K562 (cell line): ENCODE measurements around the gene MTIF3. TPM values are rescaled to one million over a fixed set of nuclear protein-coding genes. Genes with fewer than 3 reads are reported as not detected.

ENCODE experiments used
- ATAC-seq: fragments of 200-7000 bp; cut with Tn5 transposase; 3 replicates; pipeline ENCODE4 v1.9.1; 2020; ENCODE audit warnings: moderate library complexity
- BruUV-seq: library from RNA; stranded (reverse); fragments of 400-500 nt; replicated peaks from 2 replicates; lab custom pipeline; 2021; lab: Mats Ljungman, UMichigan
- CTCF ChIA-PET: fragments of 300-600 bp; formaldehyde crosslinking; extraction: SDS; loops from one replicate; lab custom pipeline; 2021; ENCODE audit warnings: low intra/inter-chr PET ratio; lab: Yijun Ruan, JAX
- POLR2A ChIA-PET: fragments of 300-600, 350-650 bp; sonication (Branson Sonifier 250); formaldehyde crosslinking; extraction: SDS; loops from one replicate; lab custom pipeline; 2021; ENCODE audit warnings: antibody characterized with exemption, inconsistent platforms; lab: Yijun Ruan, JAX
- DNase-seq, 4 experiments: peaks; one replicate each; pipeline versions ENCODE4 v3.0.0 to v3.0.0-alpha.2; 2011 to 2018; ENCODE audit warnings: low spot score in 3 of 4, mixed read lengths in 3 of 4; ENCODE audit errors: extremely low read depth in 1 of 4
- FAIRE-seq: peaks from 2 replicates; lab custom pipeline; 2011; peaks lifted over from hg19 to GRCh38; lab: Jason Lieb, UNC
- H2AFZ ChIP-seq: 2 replicates; pipeline ENCODE4 v1.6.0; 2011; ENCODE audit warnings: low read depth, low read length, control low read depth, inconsistent platforms
- H3K27ac ChIP-seq: fragments of 200-600 bp; 3 replicates; pipeline ENCODE4 v1.8.0; 2011; ENCODE audit warnings: low read depth, mild to moderate bottlenecking, control low read depth, inconsistent platforms, low read length, moderate library complexity, mixed read lengths; ENCODE audit errors: extremely low read depth
- H3K27me3 ChIP-seq, 2 experiments: fragments of 300-600 bp in 1 of 2; 2 replicates in 1 of 2; 3 replicates in 1 of 2; pipeline versions ENCODE4 v1.6.0 to v1.8.0; 2011; ENCODE audit warnings: inconsistent platforms in 2 of 2, low read length in 2 of 2, mild to moderate bottlenecking in 1 of 2, mixed read lengths in 1 of 2, moderate library complexity in 1 of 2; ENCODE audit not compliant: control insufficient read depth in 2 of 2, insufficient read depth in 2 of 2
- H3K36me3 ChIP-seq: fragments of 300-600 bp; 3 replicates; pipeline ENCODE4 v1.8.0; 2011; ENCODE audit warnings: mild to moderate bottlenecking, low read length, inconsistent platforms; ENCODE audit not compliant: control insufficient read depth, insufficient read depth
- H3K4me1 ChIP-seq, 2 experiments: fragments of 200-600 bp in 1 of 2; replicated peaks in 1 of 2; 2 replicates in 1 of 2; 3 replicates in 1 of 2; pipeline versions ENCODE4 v1.5.1 to v1.8.0; 2011; ENCODE audit warnings: inconsistent platforms in 2 of 2, low read length in 2 of 2, mild to moderate bottlenecking in 1 of 2, mixed read lengths in 1 of 2, moderate library complexity in 1 of 2; ENCODE audit not compliant: control insufficient read depth in 2 of 2, insufficient read depth in 2 of 2
- H3K4me2 ChIP-seq: 2 replicates; pipeline ENCODE4 v1.6.1; 2011; ENCODE audit warnings: low read length, control low read depth, inconsistent platforms, mixed read lengths; ENCODE audit not compliant: insufficient read depth
- H3K4me3 ChIP-seq: fragments of 200-600 bp; sonication (generic), shearing (Covaris generic); 2 replicates; pipeline ENCODE4 v1.5.1; 2016; ENCODE audit warnings: control low read depth, inconsistent platforms
- H3K79me2 ChIP-seq: fragments of 200-600 bp; 3 replicates; pipeline ENCODE4 v1.8.0; 2011; ENCODE audit warnings: low read length, inconsistent platforms; ENCODE audit not compliant: control insufficient read depth, insufficient read depth
- H3K9ac ChIP-seq, 2 experiments: 2 replicates each; pipeline versions ENCODE4 v1.6.0 to v1.6.1; 2011; ENCODE audit warnings: low read depth in 2 of 2, low read length in 2 of 2, control low read depth in 1 of 2, inconsistent platforms in 1 of 2, mild to moderate bottlenecking in 1 of 2, mixed read lengths in 1 of 2; ENCODE audit not compliant: insufficient read depth in 1 of 2
- H3K9me1 ChIP-seq: one replicate; pipeline ENCODE4 v1.6.0; 2011; ENCODE audit warnings: inconsistent platforms, mild to moderate bottlenecking, low read length, moderate library complexity; ENCODE audit not compliant: control insufficient read depth, insufficient read depth
- H3K9me3 ChIP-seq: replicated peaks from 2 replicates; pipeline ENCODE4 v1.5.1; 2011; ENCODE audit warnings: low read depth, low read length, inconsistent platforms; ENCODE audit not compliant: control insufficient read depth, insufficient read depth
- H4K20me1 ChIP-seq: replicated peaks from 2 replicates; pipeline ENCODE4 v1.6.1; 2011; ENCODE audit warnings: low read length, inconsistent platforms, mixed read lengths; ENCODE audit not compliant: control insufficient read depth, insufficient read depth
- ADNP ChIP-seq: fragments of 200-800 bp; sonication (Bioruptor generic); IDR thresholded peaks from 2 replicates; pipeline ENCODE4 v1.6.1; 2016; ENCODE audit warnings: missing genetic modification characterization, missing compliant biosample characterization
- ATF7 ChIP-seq: fragments of 450-650 bp; IDR thresholded peaks from 2 replicates; pipeline ENCODE4 v1.7.1; 2014; ENCODE audit warnings: mild to moderate bottlenecking, moderate library complexity
- CBFA2T2 ChIP-seq: fragments of 450-650 bp; conservative IDR thresholded peaks from 2 replicates; pipeline ENCODE4 v1.6.1; 2017; ENCODE audit warnings: mild to moderate bottlenecking
- CBFA2T3 ChIP-seq: fragments of 450-650 bp; IDR thresholded peaks from 2 replicates; pipeline ENCODE4 v1.6.1; 2017
- HNRNPK ChIP-seq: fragments of 200-400 bp; formaldehyde crosslinking; IDR thresholded peaks from one replicate; pipeline ENCODE4 v1.6.1; 2018; ENCODE audit warnings: mild to moderate bottlenecking, low read depth, low read length; ENCODE audit not compliant: poor library complexity, severe bottlenecking
- MAFK ChIP-seq: IDR thresholded peaks from 2 replicates; pipeline ENCODE4 v1.6.1; 2011; ENCODE audit warnings: low read length, improper control_type of control experiment
- MTF1 ChIP-seq: fragments of 250-450 bp; sonication (Bioruptor Pico); IDR thresholded peaks from 2 replicates; pipeline ENCODE4 v1.9.0; 2021; ENCODE audit warnings: moderate library complexity, mild to moderate bottlenecking, inconsistent platforms, borderline replicate concordance
- NFIC ChIP-seq: fragments of 450-650 bp; IDR thresholded peaks from 2 replicates; pipeline ENCODE4 v1.6.1; 2017; ENCODE audit warnings: mild to moderate bottlenecking, inconsistent platforms
- PHF21A ChIP-seq: fragments of 450-650 bp; IDR thresholded peaks from 2 replicates; pipeline ENCODE4 v1.6.1; 2017; ENCODE audit warnings: low read depth, borderline replicate concordance
- PRDM10 ChIP-seq: fragments of 450-650 bp; IDR thresholded peaks from 2 replicates; pipeline ENCODE4 v1.6.1; 2018; ENCODE audit not compliant: partially characterized antibody
- RBBP5 ChIP-seq: fragments of 200-600 bp; sonication (generic); IDR thresholded peaks from 2 replicates; pipeline ENCODE4 v1.6.1; 2012; ENCODE audit warnings: borderline replicate concordance, mild to moderate bottlenecking, low read length, control low read depth, inconsistent platforms; ENCODE audit not compliant: insufficient read depth, poor library complexity, severe bottlenecking
- RBM34 ChIP-seq: fragments of 200-400 bp; formaldehyde crosslinking; IDR thresholded peaks from 2 replicates; pipeline ENCODE4 v1.6.1; 2018; ENCODE audit warnings: low read length, borderline replicate concordance; ENCODE audit not compliant: insufficient read depth
- RFX1 ChIP-seq: fragments of 450-650 bp; IDR thresholded peaks from 2 replicates; pipeline ENCODE4 v1.6.1; 2016; ENCODE audit warnings: mild to moderate bottlenecking, moderate library complexity
- SMAD2 ChIP-seq: fragments of 150-350 bp; IDR thresholded peaks from 2 replicates; pipeline ENCODE4 v1.6.1; 2014; ENCODE audit warnings: low read depth, mild to moderate bottlenecking, low read length
- TCF15 ChIP-seq: fragments of 250-450 bp; sonication (Bioruptor Pico); IDR thresholded peaks from 2 replicates; pipeline ENCODE4 v1.8.0; 2022; ENCODE audit warnings: moderate library complexity, mild to moderate bottlenecking, inconsistent platforms
- ZC3H11A ChIP-seq: IDR thresholded peaks from 2 replicates; pipeline ENCODE4 v1.6.1; 2012; ENCODE audit warnings: low read depth, low read length, improper control_type of control experiment
- ZNF143 ChIP-seq: sonication (generic); formaldehyde crosslinking; IDR thresholded peaks from 2 replicates; pipeline ENCODE4 v1.9.0; 2022; ENCODE audit warnings: mild to moderate bottlenecking, missing genetic modification reagents
- ZNF76 ChIP-seq: fragments of 250-450 bp; sonication (Bioruptor Pico); IDR thresholded peaks from 2 replicates; pipeline ENCODE4 v1.4.0; 2020; ENCODE audit warnings: mild to moderate bottlenecking, moderate library complexity, borderline replicate concordance
- WGBS: fragments of 100-300 bp; shearing (Covaris generic); methylation state at CpG from one replicate; pipeline ENCODE4 v1.1.6; 2016; ENCODE audit warnings: low coverage, mixed read lengths; ENCODE audit not compliant: insufficient coverage; ENCODE audit errors: missing lambda C conversion rate; 5-methylcytosine and 5-hydroxymethylcytosine counted together
- in situ Hi-C: fragments of 300-500 bp; cut with MboI; formaldehyde crosslinking; loops from 4 replicates; pipeline ENCODE4 v1.15.0; 2018; ENCODE audit warnings: inconsistent platforms, mixed read lengths
- intact Hi-C: fragments of 100-400 bp; cut with micrococcal nuclease; formaldehyde crosslinking; loops from 2 replicates; pipeline ENCODE4 v1.14.2; 2022
- polyA plus RNA-seq, 8 experiments: library from polyadenylated mRNA; depleted of rRNA in 4 of 8; stranded (reverse) in 5 of 8; unstranded in 3 of 8; fragments of >200 nt; fragmentation: Nextera tagmentation in 2 of 8; fragmentation: Illumina TruSeq in 1 of 8; extraction: Ambion mirVana in 2 of 8; extraction: Trizol in 1 of 8; gene quantifications; 2 replicates each; pipeline versions ENCODE4 v1.2.1 to v1.2.3, GENCODE V29; 2011 to 2014; ENCODE audit warnings: inconsistent platforms in 1 of 8, missing spikeins in 1 of 8
- total RNA-seq, 7 experiments: library from RNA; depleted of rRNA in 6 of 7; stranded (reverse); fragments of >200 nt in 6 of 7; fragmentation: Illumina TruSeq in 2 of 7; extraction: Trizol in 2 of 7; gene quantifications; 2 replicates each; pipeline versions ENCODE4 v1.2.1 to v1.2.3, GENCODE V29; 2011 to 2021; ENCODE audit warnings: low replicate concordance in 1 of 7

Gene MTIF3
- total and polyA plus RNA-seq, 9 of the 15 experiments (the other 6 are each of a cell fraction or from before 2014, with no cell fraction given) = 23.5 to 73.6 (median 45.2) TPM

DNA sequence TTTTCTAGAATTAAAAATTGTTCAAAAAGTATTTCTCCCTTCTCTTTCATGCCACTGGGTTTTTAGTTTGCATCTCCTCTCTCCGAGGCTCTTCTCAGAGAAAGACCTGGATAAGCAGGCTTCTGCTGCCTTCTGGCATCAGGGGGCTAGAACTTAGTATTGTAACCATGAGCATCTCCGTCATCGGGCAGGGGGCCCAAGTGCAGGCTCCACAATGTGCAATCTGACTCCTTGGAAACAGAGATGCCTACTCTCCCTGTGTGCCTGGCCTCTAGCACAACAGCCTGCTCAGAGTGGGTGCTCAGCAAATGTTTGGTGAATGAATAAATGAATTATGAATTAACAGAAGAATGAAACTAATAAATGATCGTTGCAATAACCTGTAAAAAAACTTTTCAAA is 45.6 kb upstream of the MTIF3 start:
- no TSS peak for BruUV-seq
- H3K9ac ChIP-seq = no peak overlapping the region
- no peak overlapping the region for H2AFZ ChIP-seq
- H3K9me1 ChIP-seq = no peaks in the 10 kb centered on the region
- H3K4me3 ChIP-seq = no peak overlapping the region
- 6% methylated on average over 4 of the region's 4 CpGs for WGBS
- no peak for DNase-seq
- TF ChIP-seq RFX1 (no peak), CBFA2T2 (no peak), RBM34 (no peak), MAFK (no peak), ZC3H11A (no peak), HNRNPK (no peak), TCF15 (CRISPR knock-in tag) (no peak), SMAD2 (no peak), NFIC (no peak), ZNF76 (CRISPR knock-in tag) (no peak), MTF1 (CRISPR knock-in tag) (no peak), ADNP (tag) (no peak), PHF21A (no peak), ATF7 (no peak), RBBP5 (no peak), CBFA2T3 (no peak), PRDM10 (no peak), ZNF143 (CRISPR knock-in tag) (no peak)
- TF ChIP-seq, all 486 proteins: peak for 0
- CTCF ChIA-PET = no interaction called here
- ATAC-seq = no peak
- H3K27me3 ChIP-seq = peaks cover 4 to 43% of the 10 kb centered on the region in 2 experiments; a peak in 4 of 5 replicates
- H3K36me3 ChIP-seq = no peaks in the 10 kb centered on the region
- no peaks in the 10 kb centered on the region for H4K20me1 ChIP-seq
- no peaks in the 10 kb centered on the region for H3K4me1 ChIP-seq
- no peak overlapping the region for H3K4me2 ChIP-seq
- in situ Hi-C loops = no loop called here
- POLR2A ChIA-PET = no interaction called here
- H3K9me3 ChIP-seq = no peaks in the 10 kb centered on the region
- FAIRE-seq = no peak
- H3K79me2 ChIP-seq = no peaks in the 10 kb centered on the region
- no peak overlapping the region for H3K27ac ChIP-seq
- intact Hi-C loops = no loop called here
